ENCODE data around the gene RNF111. TPM values are rescaled to one million over a fixed set of nuclear protein-coding genes. Genes with fewer than 3 reads are reported as not detected.

Gene RNF111
- total and polyA plus RNA-seq, 2 of the 13 experiments (the other 11 are each of a cell fraction or from before 2014, with no cell fraction given) = 12.1 to 23.1 TPM

- TF ChIP-seq GTF2F1 (IDR thresholded peaks at IDR 0.05; ENCODE audit: low read length) (no peak), ZNF207 (IDR thresholded peaks at IDR 0.05; ENCODE audit: borderline replicate concordance) (no peak), ZNF337 (CRISPR knock-in tag; IDR thresholded peaks at IDR 0.05; ENCODE audit: borderline replicate concordance, low read depth) (no peak), POLR2G (IDR thresholded peaks at IDR 0.05; ENCODE audit: low read depth, low read length) (no peak), CENPX (CRISPR knock-in tag; IDR thresholded peaks at IDR 0.05) (no peak), E2F5 (CRISPR knock-in tag; conservative IDR thresholded peaks at IDR 0.05) (no peak), ZNF225 (CRISPR knock-in tag; IDR thresholded peaks at IDR 0.05) (no peak), ZBTB21 (CRISPR knock-in tag; IDR thresholded peaks at IDR 0.05) (no peak), ZNF556 (CRISPR knock-in tag; IDR thresholded peaks at IDR 0.05; ENCODE audit: borderline replicate concordance) (no peak), SAFB2 (CRISPR knock-in tag; IDR thresholded peaks at IDR 0.05; ENCODE audit: borderline replicate concordance, low read depth) (no peak), TSC22D2 (CRISPR knock-in tag; IDR thresholded peaks at IDR 0.05; ENCODE audit: borderline replicate concordance) (no peak), JDP2 (CRISPR knock-in tag; IDR thresholded peaks at IDR 0.05; ENCODE audit: borderline replicate concordance) (no peak), ATF5 (CRISPR knock-in tag; IDR thresholded peaks at IDR 0.05; ENCODE audit: low read depth) (no peak), TMF1 (CRISPR knock-in tag; IDR thresholded peaks at IDR 0.05; ENCODE audit: low read depth) (no peak)
Measured at GRCh38 chr15:59042041-59042440, 54.6 kb downstream of the RNF111 start (continued).

GRCh38 chr15:59048897-59049296 lies 61.4 kb downstream of the RNF111 start:
- intact Hi-C loops (cut with micrococcal nuclease; ENCODE audit: unreplicated experiment) = no loop called here
- CTCF ChIA-PET (ENCODE audit: low intra/inter-chr PET ratio, low total read pairs) = no interaction called here

More at GRCh38 chr15:59048897-59049296, 61.4 kb downstream of the RNF111 start:
- no peaks in the 10 kb centered on the region for H4K20me1 ChIP-seq (ENCODE audit: insufficient read depth, low read length)
- H3K36me3 ChIP-seq (replicated peaks in 1 of 2; ENCODE audit: control insufficient read depth in 1 of 2, insufficient read depth in 2 of 2, low read length in 2 of 2) = peaks cover 3 to 28% of the 10 kb centered on the region in 2 experiments
- in situ Hi-C loops (cut with HindIII; ENCODE audit: extremely low pct_ligation_motif_present, low pct_unique_long_range_greater_than_20kb) = loop anchor here (10.0 kb wide), 1 partner anchor 54 kb away; no protein-coding TSS in a partner anchor
- no peaks in the 10 kb centered on the region for H3K9me3 ChIP-seq (ENCODE audit: low read length)
- no TSS peak for BruUV-seq (replicated peaks)
- TF ChIP-seq ZNF770 (CRISPR knock-in tag; IDR thresholded peaks at IDR 0.05) (0 out of 2 replicates have a peak, but pooled peaks have one; percentile 12), ESRRA (CRISPR knock-in tag; IDR thresholded peaks at IDR 0.05; ENCODE audit: low read depth) (no peak)
- ATAC-seq (no peak), DNase-seq (ENCODE audit: low spot score) (no peak), FAIRE-seq (no peak)
- peaks cover 12% of the 10 kb centered on the region for H3K79me2 ChIP-seq (ENCODE audit: insufficient read depth, low read length)
- no peak overlapping the region for H3K4me3 ChIP-seq (replicated peaks in 1 of 3; ENCODE audit: insufficient read depth in 1 of 3, low read depth in 2 of 3, low read length in 3 of 3)
- H3K9ac ChIP-seq (ENCODE audit: insufficient read depth, low read depth, low read length) = no peak overlapping the region
- no peak overlapping the region for H3K27ac ChIP-seq (ENCODE audit: extremely low read length, insufficient read depth, low read length)
- H3K4me2 ChIP-seq (ENCODE audit: low read depth, low read length) = no peak overlapping the region
- over 99% methylated on average over 3 of the region's 3 CpGs for WGBS (ENCODE audit: low lambda C conversion rate)
- H3K27me3 ChIP-seq (ENCODE audit: control insufficient read depth in 1 of 2, insufficient read depth in 2 of 2, low read length in 2 of 2) = no peaks in the 10 kb centered on the region
- H2AFZ ChIP-seq (ENCODE audit: low read length) = no peak overlapping the region
- POLR2A ChIA-PET = no interaction called here
- no peaks in the 10 kb centered on the region for H3K4me1 ChIP-seq (ENCODE audit: insufficient read depth, low read length)
